HEK293 (cell line): Measurements from ENCODE around the gene TOM1L2.

Experiments
- EGR2 ChIP-seq: fragments of 450-650 bp; formaldehyde crosslinking; IDR thresholded peaks from 2 replicates; pipeline ENCODE4 v1.5.1; 2016; ENCODE audit warnings: low read depth, missing biosample characterization, missing genetic modification characterization
- HOXD13 ChIP-seq: sonication (generic); formaldehyde crosslinking; IDR thresholded peaks from 2 replicates; pipeline ENCODE4 v1.8.0; 2022; ENCODE audit warnings: missing genetic modification reagents, borderline replicate concordance
- MYNN ChIP-seq: fragments of 450-650 bp; formaldehyde crosslinking; IDR thresholded peaks from 2 replicates; pipeline ENCODE4 v1.5.1; 2016; ENCODE audit warnings: missing biosample characterization, missing genetic modification characterization, borderline replicate concordance
- TCF7L2 ChIP-seq: IDR thresholded peaks from 2 replicates; pipeline ENCODE4 v1.6.1; 2011; ENCODE audit warnings: low read depth, mild to moderate bottlenecking, inconsistent platforms, low read length, moderate library complexity, borderline replicate concordance
- ZBTB17 ChIP-seq: fragments of 450-650 bp; formaldehyde crosslinking; IDR thresholded peaks from 2 replicates; pipeline ENCODE4 v1.5.1; 2016; ENCODE audit warnings: missing biosample characterization, missing genetic modification characterization
- ZBTB20 ChIP-seq: fragments of 450-650 bp; formaldehyde crosslinking; IDR thresholded peaks from 2 replicates; pipeline ENCODE4 v1.5.1; 2016; ENCODE audit warnings: missing biosample characterization, missing genetic modification characterization
- ZBTB48 ChIP-seq: fragments of 450-650 bp; formaldehyde crosslinking; IDR thresholded peaks from 2 replicates; pipeline ENCODE4 v1.5.1; 2016; ENCODE audit warnings: missing biosample characterization, missing genetic modification characterization
- ZBTB8A ChIP-seq: fragments of 450-650 bp; formaldehyde crosslinking; IDR thresholded peaks from 2 replicates; pipeline ENCODE4 v1.5.1; 2016; ENCODE audit warnings: missing biosample characterization, missing genetic modification characterization
- ZFP37 ChIP-seq: fragments of 450-650 bp; formaldehyde crosslinking; IDR thresholded peaks from 2 replicates; pipeline ENCODE4 v1.5.1; 2016; ENCODE audit warnings: missing biosample characterization, missing genetic modification characterization
- ZIC2 ChIP-seq: fragments of 450-650 bp; formaldehyde crosslinking; IDR thresholded peaks from 2 replicates; pipeline ENCODE4 v1.5.1; 2016; ENCODE audit warnings: missing biosample characterization, missing genetic modification characterization
- ZNF121 ChIP-seq: fragments of 450-650 bp; formaldehyde crosslinking; IDR thresholded peaks from 2 replicates; pipeline ENCODE4 v1.5.1; 2016; ENCODE audit warnings: missing biosample characterization, missing genetic modification characterization
- ZNF239 ChIP-seq: fragments of 450-650 bp; formaldehyde crosslinking; IDR thresholded peaks from 2 replicates; pipeline ENCODE4 v1.5.1; 2016; ENCODE audit warnings: missing biosample characterization, missing genetic modification characterization
- ZNF521 ChIP-seq: fragments of 450-650 bp; formaldehyde crosslinking; IDR thresholded peaks from 2 replicates; pipeline ENCODE4 v1.5.1; 2017; ENCODE audit warnings: missing biosample characterization, mild to moderate bottlenecking, missing genetic modification characterization
- ZNF548 ChIP-seq: fragments of 450-650 bp; formaldehyde crosslinking; IDR thresholded peaks from 2 replicates; pipeline ENCODE4 v1.5.1; 2016; ENCODE audit warnings: missing biosample characterization, missing genetic modification characterization
- ZNF660 ChIP-seq: fragments of 450-650 bp; IDR thresholded peaks from 2 replicates; pipeline ENCODE4 v1.5.1; 2018; ENCODE audit warnings: missing biosample characterization, mild to moderate bottlenecking, missing genetic modification characterization
- ZNF664 ChIP-seq: fragments of 450-650 bp; formaldehyde crosslinking; IDR thresholded peaks from 2 replicates; pipeline ENCODE4 v1.5.1; 2016; ENCODE audit warnings: missing biosample characterization, missing genetic modification characterization
- ZNF670 ChIP-seq: fragments of 450-650 bp; formaldehyde crosslinking; IDR thresholded peaks from 2 replicates; pipeline ENCODE4 v1.5.1; 2016; ENCODE audit warnings: missing biosample characterization, missing genetic modification characterization, low read depth
- ZNF791 ChIP-seq: fragments of 450-650 bp; formaldehyde crosslinking; IDR thresholded peaks from 2 replicates; pipeline ENCODE4 v1.5.1; 2016; ENCODE audit warnings: missing biosample characterization, missing genetic modification characterization
- ZSCAN30 ChIP-seq: fragments of 450-650 bp; IDR thresholded peaks from 2 replicates; pipeline ENCODE4 v1.5.1; 2018; ENCODE audit warnings: missing biosample characterization, mild to moderate bottlenecking, missing genetic modification characterization, moderate library complexity
- TF ChIP-seq, protein P1 (sequence below): fragments of 450-650 bp; formaldehyde crosslinking; IDR thresholded peaks from 2 replicates; pipeline ENCODE4 v1.5.0; 2017; ENCODE audit warnings: missing biosample characterization, missing genetic modification characterization, borderline replicate concordance
- TF ChIP-seq, protein P2 (sequence below): fragments of 450-650 bp; formaldehyde crosslinking; IDR thresholded peaks from 2 replicates; pipeline ENCODE4 v1.5.1; 2016; ENCODE audit warnings: missing biosample characterization, missing genetic modification characterization
- TF ChIP-seq, protein P3 (sequence below): fragments of 450-650 bp; formaldehyde crosslinking; optimal IDR thresholded peaks from 2 replicates; pipeline ENCODE3; 2016; ENCODE audit warnings: missing biosample characterization, mild to moderate bottlenecking, missing genetic modification characterization
- TF ChIP-seq, protein P4 (sequence below): fragments of 450-650 bp; formaldehyde crosslinking; IDR thresholded peaks from 2 replicates; pipeline ENCODE4 v1.5.1; 2016; ENCODE audit warnings: missing biosample characterization, missing genetic modification characterization
- TF ChIP-seq, protein P5 (sequence below): fragments of 450-650 bp; formaldehyde crosslinking; IDR thresholded peaks from 2 replicates; pipeline ENCODE4 v1.5.1; 2017; ENCODE audit warnings: missing biosample characterization, missing genetic modification characterization
- TF ChIP-seq, protein P6 (sequence below): fragments of 450-650 bp; formaldehyde crosslinking; conservative IDR thresholded peaks from 2 replicates; pipeline ENCODE4 v1.5.1; 2016; ENCODE audit warnings: low read depth, missing biosample characterization, missing genetic modification characterization
- TF ChIP-seq, protein P7 (sequence below): fragments of 450-650 bp; IDR thresholded peaks from 2 replicates; pipeline ENCODE4 v1.5.1; 2018; ENCODE audit warnings: missing biosample characterization, mild to moderate bottlenecking, missing genetic modification characterization

The TOM1L2 gene

DNA sequence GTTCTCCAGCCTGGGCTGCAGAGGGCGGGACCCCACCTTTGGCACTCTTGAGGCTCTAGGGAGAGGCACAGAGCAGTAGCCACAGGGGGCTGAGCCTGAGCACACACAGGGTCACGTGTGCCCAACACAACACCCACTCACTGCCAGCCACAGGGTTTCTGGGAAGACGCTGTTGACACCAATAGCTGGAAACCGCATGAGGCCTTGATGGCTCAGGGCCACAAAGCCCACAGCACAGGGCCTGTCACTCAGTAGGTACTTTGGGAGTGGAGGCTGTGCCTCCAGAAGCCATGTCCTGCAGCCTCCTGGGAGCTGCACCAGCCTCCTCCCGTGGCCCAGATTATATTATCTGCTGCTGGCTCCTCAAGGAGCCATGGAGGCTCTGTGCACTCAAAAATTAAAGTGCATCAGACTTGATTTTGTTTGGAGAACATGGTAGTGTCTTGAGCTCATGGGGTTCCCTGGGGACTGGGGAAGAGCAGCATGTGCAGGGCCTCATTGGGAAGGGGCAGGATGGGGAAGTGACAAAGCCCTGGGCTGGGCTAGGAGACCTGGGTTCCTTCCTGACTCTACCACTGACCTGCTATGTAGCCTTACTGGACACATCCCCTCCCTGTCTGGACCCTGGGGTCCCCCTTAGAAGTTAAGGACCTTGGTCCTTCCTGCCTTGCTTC is 122.9 kb downstream of the TOM1L2 start (continued):
- TF ChIP-seq MYNN (tag by site-specific recombination): no peak
- no peak for TF ChIP-seq ZNF521 (tag by site-specific recombination)
- no peak for TF ChIP-seq ZNF791
- TF ChIP-seq ZNF664 (tag by site-specific recombination): no peak
- TF ChIP-seq ZSCAN30: peak; percentile 94
- no peak for TF ChIP-seq ZNF670 (tag by site-specific recombination)
- TF ChIP-seq ZIC2 (tag by site-specific recombination): peak; percentile 98
- TF ChIP-seq, protein P1, sequence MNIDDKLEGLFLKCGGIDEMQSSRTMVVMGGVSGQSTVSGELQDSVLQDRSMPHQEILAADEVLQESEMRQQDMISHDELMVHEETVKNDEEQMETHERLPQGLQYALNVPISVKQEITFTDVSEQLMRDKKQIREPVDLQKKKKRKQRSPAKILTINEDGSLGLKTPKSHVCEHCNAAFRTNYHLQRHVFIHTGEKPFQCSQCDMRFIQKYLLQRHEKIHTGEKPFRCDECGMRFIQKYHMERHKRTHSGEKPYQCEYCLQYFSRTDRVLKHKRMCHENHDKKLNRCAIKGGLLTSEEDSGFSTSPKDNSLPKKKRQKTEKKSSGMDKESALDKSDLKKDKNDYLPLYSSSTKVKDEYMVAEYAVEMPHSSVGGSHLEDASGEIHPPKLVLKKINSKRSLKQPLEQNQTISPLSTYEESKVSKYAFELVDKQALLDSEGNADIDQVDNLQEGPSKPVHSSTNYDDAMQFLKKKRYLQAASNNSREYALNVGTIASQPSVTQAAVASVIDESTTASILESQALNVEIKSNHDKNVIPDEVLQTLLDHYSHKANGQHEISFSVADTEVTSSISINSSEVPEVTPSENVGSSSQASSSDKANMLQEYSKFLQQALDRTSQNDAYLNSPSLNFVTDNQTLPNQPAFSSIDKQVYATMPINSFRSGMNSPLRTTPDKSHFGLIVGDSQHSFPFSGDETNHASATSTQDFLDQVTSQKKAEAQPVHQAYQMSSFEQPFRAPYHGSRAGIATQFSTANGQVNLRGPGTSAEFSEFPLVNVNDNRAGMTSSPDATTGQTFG (tag by site-specific recombination): no peak
- TF ChIP-seq ZFP37 (tag by site-specific recombination): 0 out of 2 replicates have a peak, but pooled peaks have one; percentile 37
- TF ChIP-seq HOXD13 (CRISPR knock-in tag): no peak
- peak; percentile 37; the same call in 1 of the 2 replicates for TF ChIP-seq ZBTB20
- peak; percentile 79; the same call in 1 of the 2 replicates for TF ChIP-seq ZNF660
- TF ChIP-seq, protein P2, sequence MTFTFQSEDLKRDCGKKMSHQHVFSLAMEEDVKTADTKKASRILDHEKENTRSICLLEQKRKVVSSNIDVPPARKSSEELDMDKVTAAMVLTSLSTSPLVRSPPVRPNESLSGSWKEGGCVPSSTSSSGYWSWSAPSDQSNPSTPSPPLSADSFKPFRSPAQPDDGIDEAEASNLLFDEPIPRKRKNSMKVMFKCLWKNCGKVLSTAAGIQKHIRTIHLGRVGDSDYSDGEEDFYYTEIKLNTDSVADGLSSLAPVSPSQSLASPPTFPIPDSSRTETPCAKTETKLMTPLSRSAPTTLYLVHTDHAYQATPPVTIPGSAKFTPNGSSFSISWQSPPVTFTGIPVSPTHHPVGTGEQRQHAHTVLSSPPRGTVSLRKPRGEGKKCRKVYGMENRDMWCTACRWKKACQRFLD: no peak
- peak; percentile 85 for TF ChIP-seq EGR2
- TF ChIP-seq, protein P3, sequence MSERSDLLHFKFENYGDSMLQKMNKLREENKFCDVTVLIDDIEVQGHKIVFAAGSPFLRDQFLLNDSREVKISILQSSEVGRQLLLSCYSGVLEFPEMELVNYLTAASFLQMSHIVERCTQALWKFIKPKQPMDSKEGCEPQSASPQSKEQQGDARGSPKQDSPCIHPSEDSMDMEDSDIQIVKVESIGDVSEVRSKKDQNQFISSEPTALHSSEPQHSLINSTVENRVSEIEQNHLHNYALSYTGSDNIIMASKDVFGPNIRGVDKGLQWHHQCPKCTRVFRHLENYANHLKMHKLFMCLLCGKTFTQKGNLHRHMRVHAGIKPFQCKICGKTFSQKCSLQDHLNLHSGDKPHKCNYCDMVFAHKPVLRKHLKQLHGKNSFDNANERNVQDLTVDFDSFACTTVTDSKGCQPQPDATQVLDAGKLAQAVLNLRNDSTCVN (tag by site-specific recombination): peak; percentile 18
- TF ChIP-seq, protein P4, sequence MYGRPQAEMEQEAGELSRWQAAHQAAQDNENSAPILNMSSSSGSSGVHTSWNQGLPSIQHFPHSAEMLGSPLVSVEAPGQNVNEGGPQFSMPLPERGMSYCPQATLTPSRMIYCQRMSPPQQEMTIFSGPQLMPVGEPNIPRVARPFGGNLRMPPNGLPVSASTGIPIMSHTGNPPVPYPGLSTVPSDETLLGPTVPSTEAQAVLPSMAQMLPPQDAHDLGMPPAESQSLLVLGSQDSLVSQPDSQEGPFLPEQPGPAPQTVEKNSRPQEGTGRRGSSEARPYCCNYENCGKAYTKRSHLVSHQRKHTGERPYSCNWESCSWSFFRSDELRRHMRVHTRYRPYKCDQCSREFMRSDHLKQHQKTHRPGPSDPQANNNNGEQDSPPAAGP: peak; percentile 93
- TF ChIP-seq ZNF121 (tag by site-specific recombination): no peak
- TF ChIP-seq, protein P5, sequence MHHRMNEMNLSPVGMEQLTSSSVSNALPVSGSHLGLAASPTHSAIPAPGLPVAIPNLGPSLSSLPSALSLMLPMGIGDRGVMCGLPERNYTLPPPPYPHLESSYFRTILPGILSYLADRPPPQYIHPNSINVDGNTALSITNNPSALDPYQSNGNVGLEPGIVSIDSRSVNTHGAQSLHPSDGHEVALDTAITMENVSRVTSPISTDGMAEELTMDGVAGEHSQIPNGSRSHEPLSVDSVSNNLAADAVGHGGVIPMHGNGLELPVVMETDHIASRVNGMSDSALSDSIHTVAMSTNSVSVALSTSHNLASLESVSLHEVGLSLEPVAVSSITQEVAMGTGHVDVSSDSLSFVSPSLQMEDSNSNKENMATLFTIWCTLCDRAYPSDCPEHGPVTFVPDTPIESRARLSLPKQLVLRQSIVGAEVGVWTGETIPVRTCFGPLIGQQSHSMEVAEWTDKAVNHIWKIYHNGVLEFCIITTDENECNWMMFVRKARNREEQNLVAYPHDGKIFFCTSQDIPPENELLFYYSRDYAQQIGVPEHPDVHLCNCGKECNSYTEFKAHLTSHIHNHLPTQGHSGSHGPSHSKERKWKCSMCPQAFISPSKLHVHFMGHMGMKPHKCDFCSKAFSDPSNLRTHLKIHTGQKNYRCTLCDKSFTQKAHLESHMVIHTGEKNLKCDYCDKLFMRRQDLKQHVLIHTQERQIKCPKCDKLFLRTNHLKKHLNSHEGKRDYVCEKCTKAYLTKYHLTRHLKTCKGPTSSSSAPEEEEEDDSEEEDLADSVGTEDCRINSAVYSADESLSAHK: no peak
- TF ChIP-seq, protein P6, sequence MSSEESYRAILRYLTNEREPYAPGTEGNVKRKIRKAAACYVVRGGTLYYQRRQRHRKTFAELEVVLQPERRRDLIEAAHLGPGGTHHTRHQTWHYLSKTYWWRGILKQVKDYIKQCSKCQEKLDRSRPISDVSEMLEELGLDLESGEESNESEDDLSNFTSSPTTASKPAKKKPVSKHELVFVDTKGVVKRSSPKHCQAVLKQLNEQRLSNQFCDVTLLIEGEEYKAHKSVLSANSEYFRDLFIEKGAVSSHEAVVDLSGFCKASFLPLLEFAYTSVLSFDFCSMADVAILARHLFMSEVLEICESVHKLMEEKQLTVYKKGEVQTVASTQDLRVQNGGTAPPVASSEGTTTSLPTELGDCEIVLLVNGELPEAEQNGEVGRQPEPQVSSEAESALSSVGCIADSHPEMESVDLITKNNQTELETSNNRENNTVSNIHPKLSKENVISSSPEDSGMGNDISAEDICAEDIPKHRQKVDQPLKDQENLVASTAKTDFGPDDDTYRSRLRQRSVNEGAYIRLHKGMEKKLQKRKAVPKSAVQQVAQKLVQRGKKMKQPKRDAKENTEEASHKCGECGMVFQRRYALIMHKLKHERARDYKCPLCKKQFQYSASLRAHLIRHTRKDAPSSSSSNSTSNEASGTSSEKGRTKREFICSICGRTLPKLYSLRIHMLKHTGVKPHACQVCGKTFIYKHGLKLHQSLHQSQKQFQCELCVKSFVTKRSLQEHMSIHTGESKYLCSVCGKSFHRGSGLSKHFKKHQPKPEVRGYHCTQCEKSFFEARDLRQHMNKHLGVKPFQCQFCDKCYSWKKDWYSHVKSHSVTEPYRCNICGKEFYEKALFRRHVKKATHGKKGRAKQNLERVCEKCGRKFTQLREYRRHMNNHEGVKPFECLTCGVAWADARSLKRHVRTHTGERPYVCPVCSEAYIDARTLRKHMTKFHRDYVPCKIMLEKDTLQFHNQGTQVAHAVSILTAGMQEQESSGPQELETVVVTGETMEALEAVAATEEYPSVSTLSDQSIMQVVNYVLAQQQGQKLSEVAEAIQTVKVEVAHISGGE: no peak
- TF ChIP-seq, protein P7, sequence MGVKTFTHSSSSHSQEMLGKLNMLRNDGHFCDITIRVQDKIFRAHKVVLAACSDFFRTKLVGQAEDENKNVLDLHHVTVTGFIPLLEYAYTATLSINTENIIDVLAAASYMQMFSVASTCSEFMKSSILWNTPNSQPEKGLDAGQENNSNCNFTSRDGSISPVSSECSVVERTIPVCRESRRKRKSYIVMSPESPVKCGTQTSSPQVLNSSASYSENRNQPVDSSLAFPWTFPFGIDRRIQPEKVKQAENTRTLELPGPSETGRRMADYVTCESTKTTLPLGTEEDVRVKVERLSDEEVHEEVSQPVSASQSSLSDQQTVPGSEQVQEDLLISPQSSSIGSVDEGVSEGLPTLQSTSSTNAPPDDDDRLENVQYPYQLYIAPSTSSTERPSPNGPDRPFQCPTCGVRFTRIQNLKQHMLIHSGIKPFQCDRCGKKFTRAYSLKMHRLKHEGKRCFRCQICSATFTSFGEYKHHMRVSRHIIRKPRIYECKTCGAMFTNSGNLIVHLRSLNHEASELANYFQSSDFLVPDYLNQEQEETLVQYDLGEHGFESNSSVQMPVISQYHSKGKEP: peak; percentile 33; the same call in 1 of the 2 replicates
- TF ChIP-seq ZBTB48: 0 out of 2 replicates have a peak, but pooled peaks have one; percentile 14
- peak; percentile 62 for TF ChIP-seq ZBTB17 (tag by site-specific recombination)
- peak; percentile 72 for TF ChIP-seq ZBTB8A (tag by site-specific recombination)
- TF ChIP-seq ZNF239: no peak
- TF ChIP-seq ZNF548 (tag by site-specific recombination): no peak
- TF ChIP-seq TCF7L2: no peak
